Activated T-helper 1 cell treated with anti-CD3 and anti-CD28 coated beads, Interleukin-12 subunit alpha, Interleukin-12 subunit beta, Interleukin-2, Interleukin-4 antibody, amounts not matched to agents 30 ng/mL and 10 ng/mL and 1 ng/mL, durations not matched to agents 14 hours and 24 hours and 36 hours (primary cell): ENCODE measurements around the gene NDUFA8. TPM values are rescaled to one million over a fixed set of nuclear protein-coding genes. Genes with fewer than 3 reads are reported as not detected.

Source experiments
- DNase-seq: peaks from one replicate; pipeline ENCODE4 v3.0.0; 2021; ENCODE audit warnings: low spot score
- H3K27ac Mint-ChIP-seq: one replicate; pipeline ENCODE4 v1.8.0; 2021; ENCODE audit warnings: mild to moderate bottlenecking, mixed read lengths
- H3K27me3 Mint-ChIP-seq: one replicate; pipeline ENCODE4 v1.8.0; 2022; ENCODE audit warnings: mild to moderate bottlenecking, moderate library complexity, mixed read lengths; ENCODE audit not compliant: insufficient read depth
- H3K36me3 Mint-ChIP-seq: one replicate; pipeline ENCODE4 v1.8.0; 2021; ENCODE audit warnings: low read depth, mixed read lengths
- H3K4me1 Mint-ChIP-seq: one replicate; pipeline ENCODE4 v1.8.0; 2021; ENCODE audit warnings: low read depth, mixed read lengths
- H3K4me3 Mint-ChIP-seq: one replicate; pipeline ENCODE4 v1.8.0; 2021; ENCODE audit warnings: mild to moderate bottlenecking, moderate library complexity, mixed read lengths
- H3K9me3 Mint-ChIP-seq: one replicate; pipeline ENCODE4 v1.8.0; 2021; ENCODE audit warnings: mixed read lengths
- intact Hi-C: fragments of 100-400 bp; cut with micrococcal nuclease; formaldehyde crosslinking; loops from one replicate; pipeline ENCODE4 v1.15.1; 2024
- total RNA-seq: library from RNA; stranded (reverse); gene quantifications from 2 replicates; pipeline ENCODE4 v1.2.3, GENCODE V29; 2022

The NDUFA8 gene
- total RNA-seq, 1 donor from 2014 or later, result 51.6 TPM

DNA sequence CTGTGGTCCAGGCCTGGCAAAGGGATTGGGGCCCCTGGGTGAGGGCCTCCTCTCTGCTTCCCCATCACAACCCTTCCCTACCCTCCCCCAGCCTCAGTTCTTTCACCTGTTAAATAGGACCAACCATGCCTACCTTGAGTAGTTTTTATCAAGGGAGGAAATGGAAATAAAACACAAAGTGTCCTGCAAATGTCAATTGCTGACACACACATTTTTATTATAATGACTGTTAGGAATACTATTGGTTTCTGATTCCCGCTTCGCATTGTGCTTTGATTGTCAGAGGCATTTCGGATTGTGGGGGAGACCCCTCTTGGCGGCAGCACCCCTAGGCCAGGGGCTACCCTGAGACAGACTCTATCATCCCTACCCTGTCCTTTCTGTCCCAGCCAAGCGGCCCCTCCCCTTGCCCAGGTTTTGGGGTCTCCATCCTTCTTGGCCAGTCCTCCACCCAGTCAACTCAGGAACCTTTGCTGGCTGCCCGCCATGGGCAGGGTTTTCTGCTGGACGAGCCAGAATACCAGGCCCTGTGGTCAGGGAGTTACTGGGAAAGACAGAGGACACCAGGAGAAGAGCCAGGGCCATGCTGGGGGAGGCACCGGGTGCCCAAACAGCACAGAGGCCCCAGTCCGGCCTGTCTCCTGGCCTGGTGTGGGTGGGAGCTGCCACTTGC is 48.0 kb downstream of the NDUFA8 start:
- DNase-seq, result no peak
- intact Hi-C loops, result no loop called here
- no peak overlapping the region for H3K4me3 Mint-ChIP-seq
- H3K9me3 Mint-ChIP-seq, result no peaks in the 10 kb centered on the region
- peaks cover 2% of the 10 kb centered on the region for H3K27me3 Mint-ChIP-seq
- no peaks in the 10 kb centered on the region for H3K36me3 Mint-ChIP-seq
- H3K4me1 Mint-ChIP-seq, result no peaks in the 10 kb centered on the region
- H3K27ac Mint-ChIP-seq, result no peak overlapping the region

DNA sequence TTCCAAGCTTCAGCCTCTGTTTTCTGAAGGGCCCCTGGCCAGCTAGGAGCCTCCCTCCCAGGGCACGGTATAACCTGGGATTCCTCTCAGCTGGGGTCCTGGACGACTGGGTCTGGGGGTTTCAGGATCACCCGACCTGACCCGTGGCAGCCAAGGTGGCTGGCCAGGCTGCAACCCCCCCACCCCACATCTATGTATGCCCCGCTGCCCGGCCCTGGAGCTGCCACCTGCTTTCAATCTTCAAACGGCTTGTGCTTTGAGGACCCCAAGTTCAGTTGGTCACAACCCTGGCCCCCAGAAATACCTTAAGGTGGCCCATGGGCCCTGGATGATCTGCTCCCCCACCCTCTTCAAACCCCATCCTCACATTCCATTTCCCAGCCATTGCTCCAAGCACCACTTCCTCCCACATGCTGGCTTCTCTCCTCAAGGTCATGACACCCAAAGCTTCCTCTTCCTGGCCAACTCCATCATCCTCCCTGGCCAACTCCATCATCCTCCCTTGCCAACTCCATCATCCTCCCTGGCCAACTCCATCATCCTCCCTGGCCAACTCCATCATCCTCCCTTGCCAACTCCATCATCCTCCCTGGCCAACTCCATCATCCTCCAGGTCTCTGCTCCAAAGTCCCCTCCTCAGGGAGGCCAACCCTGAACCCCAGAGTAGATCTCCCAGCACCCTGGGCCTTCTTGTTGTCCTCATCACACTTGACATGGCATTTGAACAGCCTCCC is 49.3 kb downstream of the NDUFA8 start:
- Mint-ChIP-seq H3K27me3 (peaks cover 2% of the 10 kb centered on the region), H3K9me3 (no peaks in the 10 kb centered on the region), H3K4me3 (no peak overlapping the region), H3K27ac (no peak overlapping the region), H3K4me1 (no peaks in the 10 kb centered on the region), H3K36me3 (no peaks in the 10 kb centered on the region)
- DNase-seq, result no peak
- intact Hi-C loops, result no loop called here

DNA sequence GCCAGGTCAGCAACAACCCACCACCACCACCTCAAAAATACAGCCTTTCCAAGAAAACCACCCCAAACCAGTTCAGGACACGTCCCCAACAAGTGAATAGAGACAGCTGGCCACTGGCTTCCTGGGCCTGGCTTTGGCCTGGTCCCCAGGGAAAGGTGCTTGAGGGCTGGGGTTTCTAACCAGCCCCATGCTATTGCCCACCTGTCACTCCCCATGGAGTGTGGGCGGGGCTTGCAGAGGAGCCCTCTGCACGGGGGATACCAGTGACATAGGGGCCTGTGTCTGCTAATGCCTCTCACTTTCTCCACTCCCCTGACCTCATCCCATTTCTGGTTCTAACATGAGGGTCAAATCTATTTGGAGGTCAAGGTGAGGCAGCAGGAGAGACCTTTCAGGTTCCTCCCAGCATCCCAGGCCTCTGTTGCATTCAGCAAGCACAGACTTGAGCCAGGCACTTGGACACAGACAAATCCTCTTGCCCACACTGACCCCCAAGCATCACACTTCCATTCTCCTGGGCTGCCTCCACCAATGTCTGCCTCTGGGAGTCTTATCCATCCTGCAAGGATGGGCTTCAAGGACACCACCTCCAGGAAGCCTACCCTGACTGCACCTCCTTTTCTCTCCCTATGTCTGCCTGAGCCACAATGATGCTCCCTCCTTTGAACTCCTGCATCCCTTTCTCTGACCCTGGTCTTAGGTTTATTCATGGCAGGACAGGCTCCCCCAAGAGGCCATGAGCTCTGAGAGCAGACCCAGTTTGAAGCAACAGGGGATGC is 50.4 kb downstream of the NDUFA8 start:
- intact Hi-C loops, result no loop called here
- H3K4me3 Mint-ChIP-seq, result no peak overlapping the region
- no peak overlapping the region for H3K27ac Mint-ChIP-seq
- peaks cover 2% of the 10 kb centered on the region for H3K27me3 Mint-ChIP-seq
- H3K9me3 Mint-ChIP-seq, result peaks cover under 1% of the 10 kb centered on the region
- no peaks in the 10 kb centered on the region for H3K36me3 Mint-ChIP-seq
- H3K4me1 Mint-ChIP-seq, result no peaks in the 10 kb centered on the region
- DNase-seq, result no peak

DNA sequence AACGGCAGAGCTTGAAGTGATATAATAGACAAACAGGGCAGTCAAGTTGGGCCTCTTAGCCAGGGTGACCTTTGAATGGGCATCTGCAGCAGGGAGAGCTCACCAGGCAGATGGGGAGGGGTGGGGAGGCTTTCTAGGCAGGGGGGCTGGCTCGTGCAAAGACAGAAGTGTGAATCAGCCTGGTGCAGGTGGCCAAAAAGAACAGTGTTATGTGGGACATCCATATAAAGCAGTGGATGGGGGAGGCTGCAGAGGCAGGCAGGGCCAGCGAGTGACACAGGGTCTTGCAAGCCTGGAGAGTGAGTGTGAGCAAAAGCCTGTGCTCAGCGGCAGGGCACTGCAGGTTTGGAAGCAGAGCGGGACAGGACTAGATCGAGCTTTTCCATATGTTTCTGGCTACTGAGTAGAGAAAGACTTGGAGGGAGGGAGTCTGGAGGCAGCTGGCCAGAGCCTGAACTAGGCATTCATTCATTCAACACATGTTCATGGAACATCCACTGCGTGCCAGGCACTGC is 52.2 kb downstream of the NDUFA8 start:
- intact Hi-C loops, result no loop called here
- no peak for DNase-seq
- no peak overlapping the region for H3K4me3 Mint-ChIP-seq
- no peaks in the 10 kb centered on the region for H3K4me1 Mint-ChIP-seq
- H3K9me3 Mint-ChIP-seq, result peaks cover 7% of the 10 kb centered on the region
- H3K36me3 Mint-ChIP-seq, result peaks cover 2% of the 10 kb centered on the region
- no peak overlapping the region for H3K27ac Mint-ChIP-seq
- no peaks in the 10 kb centered on the region for H3K27me3 Mint-ChIP-seq

DNA sequence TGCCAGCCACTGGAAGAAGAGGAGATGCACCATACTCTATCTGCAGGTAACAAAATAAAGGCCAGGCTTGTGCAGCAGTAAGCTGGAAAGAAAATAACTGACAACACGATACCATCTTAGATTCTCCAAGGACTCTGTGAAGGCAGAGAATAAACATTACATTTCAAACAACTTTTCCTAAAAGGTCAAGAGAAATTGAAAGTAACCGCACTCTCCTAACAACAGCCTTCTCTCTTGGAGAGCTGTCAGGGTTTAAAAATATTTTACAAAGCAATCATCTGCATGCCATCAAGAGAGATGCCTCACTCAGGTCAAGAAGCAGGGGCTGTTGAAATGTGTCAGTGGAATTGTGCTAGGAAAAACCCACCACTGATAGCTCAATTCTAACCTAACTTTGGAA is 53.0 kb downstream of the NDUFA8 start:
- DNase-seq, result no peak
- Mint-ChIP-seq H3K36me3 (peaks cover 2% of the 10 kb centered on the region), H3K9me3 (peaks cover 7% of the 10 kb centered on the region), H3K4me3 (no peak overlapping the region), H3K4me1 (no peaks in the 10 kb centered on the region), H3K27me3 (no peaks in the 10 kb centered on the region), H3K27ac (no peak overlapping the region)
- intact Hi-C loops, result no loop called here

DNA sequence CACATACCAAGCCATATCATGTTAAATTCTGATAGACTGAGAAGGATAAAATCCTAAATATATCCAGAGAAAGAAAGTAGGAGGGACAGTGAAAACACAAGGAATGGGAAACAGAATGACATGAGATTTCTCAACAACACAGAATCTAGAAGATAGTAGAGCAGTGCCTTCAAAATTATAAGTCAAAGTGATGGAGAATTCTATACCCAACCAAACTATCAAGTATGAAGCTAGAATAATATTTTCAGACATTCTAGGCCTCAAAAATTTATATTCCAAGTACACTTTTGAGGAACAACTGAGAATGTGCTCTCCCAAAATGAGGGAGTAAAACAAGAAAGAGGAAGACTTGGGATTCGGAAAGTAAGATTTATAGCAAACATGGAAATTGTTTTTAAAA is 55.6 kb downstream of the NDUFA8 start:
- Mint-ChIP-seq H3K9me3 (peaks cover 7% of the 10 kb centered on the region), H3K36me3 (peaks cover 2% of the 10 kb centered on the region), H3K27ac (no peak overlapping the region), H3K4me1 (peaks cover 5% of the 10 kb centered on the region), H3K27me3 (peaks cover 8% of the 10 kb centered on the region), H3K4me3 (no peak overlapping the region)
- no peak for DNase-seq
- intact Hi-C loops, result no loop called here

DNA sequence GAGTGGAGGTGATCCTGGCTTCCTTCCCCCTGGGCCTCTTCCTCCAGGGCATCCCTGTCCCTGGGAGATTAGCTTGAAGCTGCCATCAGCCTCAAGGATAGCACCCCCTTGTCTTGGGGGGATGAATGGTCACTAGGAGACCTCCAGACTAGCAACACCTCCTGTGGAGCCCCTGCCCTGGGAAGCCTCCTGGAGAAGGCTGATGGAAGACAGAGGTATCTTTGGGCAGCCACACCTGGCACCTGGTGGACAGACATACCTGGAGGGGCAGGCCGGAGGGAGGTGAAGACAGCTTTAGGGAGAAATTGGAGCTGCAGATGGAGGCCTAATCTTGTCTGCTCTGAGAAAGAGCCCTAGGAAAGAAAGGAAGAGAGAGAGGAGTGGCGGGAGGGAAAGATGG is 57.4 kb downstream of the NDUFA8 start:
- Mint-ChIP-seq H3K27ac (no peak overlapping the region), H3K4me3 (no peak overlapping the region), H3K27me3 (peaks cover 8% of the 10 kb centered on the region), H3K36me3 (peaks cover 2% of the 10 kb centered on the region), H3K9me3 (peaks cover 7% of the 10 kb centered on the region), H3K4me1 (peaks cover 5% of the 10 kb centered on the region)
- DNase-seq, result no peak
- intact Hi-C loops, result no loop called here

DNA sequence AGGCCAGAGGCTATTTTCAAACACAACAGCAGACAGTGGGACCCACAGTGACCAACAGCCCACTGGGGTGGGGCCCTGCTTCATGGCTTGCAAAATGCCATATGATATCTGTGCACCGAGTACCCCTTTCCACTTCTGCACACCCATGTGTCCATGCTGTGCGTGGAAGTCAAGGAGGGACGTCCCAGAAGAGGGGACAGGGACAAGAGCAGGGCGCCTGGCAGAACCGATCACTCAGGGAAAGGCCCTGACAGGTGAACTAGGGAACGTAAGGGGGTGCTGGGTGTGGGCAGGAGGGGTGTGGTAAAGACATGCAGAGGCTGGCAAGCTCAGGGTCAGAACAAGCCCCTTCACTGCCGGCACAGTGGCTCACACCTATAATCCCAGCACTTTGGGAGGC is 58.8 kb downstream of the NDUFA8 start:
- intact Hi-C loops, result no loop called here

DNA sequence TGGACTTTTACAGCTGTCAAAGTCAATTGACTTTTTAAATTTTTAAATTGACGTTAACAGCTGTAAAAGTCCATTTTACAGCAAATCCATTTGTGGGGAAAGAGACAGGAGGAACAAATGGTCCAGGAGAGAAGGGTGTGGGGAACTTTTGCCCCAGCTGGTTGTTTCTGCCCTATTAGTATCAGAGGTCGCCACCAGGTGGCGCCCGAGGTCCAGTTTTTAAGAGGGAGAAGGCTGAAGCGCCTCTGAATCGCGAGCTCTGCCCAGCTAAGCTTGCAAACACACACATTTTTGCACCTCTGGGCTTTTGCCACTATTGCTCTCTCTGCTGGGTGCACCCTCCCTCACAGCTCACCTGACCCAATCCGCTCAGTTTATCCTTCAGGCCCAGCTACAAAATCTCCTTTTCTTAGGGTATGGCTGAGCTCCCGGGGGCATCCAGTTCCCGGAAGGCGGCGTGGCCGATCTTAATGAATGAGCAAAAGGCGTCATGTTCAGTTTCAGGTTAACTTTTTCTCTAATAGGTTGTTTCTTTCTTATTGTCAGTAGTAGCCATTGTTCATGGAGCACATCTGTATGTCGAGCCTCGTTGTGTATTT is 60.2 kb downstream of the NDUFA8 start:
- Mint-ChIP-seq H3K36me3 (peaks cover 2% of the 10 kb centered on the region), H3K27ac (no peak overlapping the region), H3K4me1 (peaks cover 17% of the 10 kb centered on the region), H3K27me3 (peaks cover 9% of the 10 kb centered on the region), H3K4me3 (no peak overlapping the region), H3K9me3 (peaks cover 7% of the 10 kb centered on the region)
- intact Hi-C loops, result loop anchor here (1.0 to 10.0 kb wide), 5 partner anchors 24 to 805 kb away; partner anchors contain the start of gene RC3H2
- DNase-seq, result peak; percentile 58

More for the DNA sequence above, 58.8 kb downstream of the NDUFA8 start:
- no peak for DNase-seq
- Mint-ChIP-seq H3K4me3 (no peak overlapping the region), H3K4me1 (peaks cover 5% of the 10 kb centered on the region), H3K27ac (no peak overlapping the region), H3K36me3 (peaks cover 2% of the 10 kb centered on the region), H3K9me3 (peaks cover 7% of the 10 kb centered on the region), H3K27me3 (peaks cover 8% of the 10 kb centered on the region)

DNA sequence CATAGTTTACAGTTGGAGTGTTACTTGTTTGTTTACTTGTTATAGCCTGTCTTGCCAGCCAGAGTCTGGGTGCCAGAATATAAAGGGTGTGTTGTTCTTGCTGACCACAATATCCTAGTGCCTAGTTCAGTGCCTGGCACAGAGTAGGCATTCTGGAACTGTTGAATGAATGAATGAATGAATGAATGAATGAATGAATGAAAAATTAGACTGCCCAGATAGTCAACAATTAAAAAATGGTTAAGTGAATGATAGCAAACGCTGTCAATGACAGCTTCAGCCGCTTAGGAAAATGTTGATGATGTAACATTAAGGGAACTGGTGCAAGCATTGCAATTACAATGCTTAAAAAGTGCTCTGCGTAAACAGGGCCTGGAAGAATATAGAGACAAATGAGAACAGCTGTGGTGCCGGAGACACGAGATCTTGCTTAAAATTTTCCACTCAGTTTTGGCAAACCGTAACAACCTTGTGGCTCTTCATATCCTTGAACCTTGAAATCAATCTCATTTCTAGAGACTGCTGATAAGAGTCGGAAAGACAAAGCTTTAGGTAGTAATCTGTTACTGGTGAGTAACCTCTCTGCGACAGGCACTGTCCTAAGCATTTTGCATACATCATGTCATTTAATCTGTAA is 61.8 kb downstream of the NDUFA8 start:
- Mint-ChIP-seq H3K27me3 (peaks cover 18% of the 10 kb centered on the region), H3K9me3 (no peaks in the 10 kb centered on the region), H3K4me3 (no peak overlapping the region), H3K36me3 (no peaks in the 10 kb centered on the region), H3K4me1 (peaks cover 17% of the 10 kb centered on the region), H3K27ac (no peak overlapping the region)
- intact Hi-C loops, result loop anchor here (2.0 to 10.0 kb wide), 2 partner anchors 355 to 807 kb away; partner anchors contain the start of gene RC3H2
- DNase-seq, result no peak

DNA sequence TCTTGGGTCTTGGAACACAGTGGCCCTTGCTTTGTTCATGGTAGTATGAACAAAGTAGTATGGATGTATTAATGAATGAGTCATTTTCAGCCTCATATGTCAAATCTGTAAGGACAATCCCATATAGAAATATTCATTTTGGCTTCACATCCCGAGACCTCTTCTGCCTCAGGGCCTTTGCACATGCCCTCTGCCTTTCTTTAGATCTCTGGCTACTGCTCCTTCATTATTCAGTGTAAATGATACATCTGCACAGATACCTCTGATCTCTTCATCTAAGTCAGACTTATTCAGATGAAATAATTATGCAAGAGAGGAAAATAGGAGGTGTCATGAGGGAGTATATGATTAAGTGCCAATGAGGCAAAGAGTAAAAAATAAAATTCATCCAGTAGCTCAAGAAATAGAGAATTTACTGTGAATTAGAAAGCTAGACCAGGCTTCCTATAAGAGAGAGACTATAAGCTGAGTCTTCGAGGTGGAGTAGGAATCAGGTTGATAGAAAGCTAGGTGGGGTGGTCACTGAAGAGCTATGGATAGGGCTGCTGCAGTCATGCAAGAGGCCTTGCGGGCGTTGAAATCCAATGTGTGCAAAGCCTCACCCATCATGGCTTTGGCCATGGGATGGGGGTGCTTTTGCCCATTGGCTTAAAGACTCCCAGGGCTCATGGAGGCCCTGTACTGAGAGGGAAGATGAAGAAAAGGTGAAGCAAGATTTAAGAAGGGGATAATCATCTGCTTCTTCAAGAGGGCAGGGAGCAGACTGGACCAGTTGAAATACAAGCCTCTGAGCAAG is 62.8 kb downstream of the NDUFA8 start:
- Mint-ChIP-seq H3K27ac (no peak overlapping the region), H3K4me1 (peaks cover 23% of the 10 kb centered on the region), H3K9me3 (no peaks in the 10 kb centered on the region), H3K4me3 (no peak overlapping the region), H3K36me3 (peaks cover under 1% of the 10 kb centered on the region), H3K27me3 (peaks cover 18% of the 10 kb centered on the region)
- DNase-seq, result no peak
- intact Hi-C loops, result loop anchor here (10.0 kb wide), 1 partner anchor 808 kb away; the partner anchor contains the start of gene RC3H2
